ENCODE measurements around the gene RELN. TPM values are rescaled to one million over a fixed set of nuclear protein-coding genes. Genes with fewer than 3 reads are reported as not detected.

The RELN gene
- total RNA-seq, 1 experiment from 2014 or later, result 0.20 TPM

DNA sequence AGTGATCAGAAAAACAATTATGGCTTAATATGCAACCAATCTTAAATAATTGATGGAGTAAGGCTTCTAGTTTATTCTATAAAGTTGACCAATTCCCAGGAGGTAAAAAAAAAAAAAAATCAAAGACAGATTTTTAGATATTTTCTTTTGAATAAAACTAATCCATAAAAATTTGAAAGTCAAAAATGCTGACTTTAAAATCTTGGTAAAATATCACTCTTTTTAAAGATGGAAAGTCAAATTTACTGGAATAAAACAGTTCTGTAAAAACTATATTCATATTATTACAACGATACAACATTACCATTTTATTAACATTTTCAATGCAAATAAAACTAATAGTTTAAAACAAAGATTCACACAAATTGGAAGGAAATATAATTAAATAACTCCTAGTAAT, 5.4 kb downstream of the RELN start:
- DNase-seq (ENCODE audit: low spot score) (no peak), ATAC-seq (no peak)
- no peak overlapping the region for H3K27ac Mint-ChIP-seq
- TF ChIP-seq GTF2I (CRISPR knock-in tag; conservative IDR thresholded peaks at IDR 0.05), result no peak
- TF ChIP-seq MYBL2 (CRISPR knock-in tag; IDR thresholded peaks at IDR 0.05), result no peak
- TF ChIP-seq ETV6 (CRISPR knock-in tag; IDR thresholded peaks at IDR 0.05), result no peak
- TF ChIP-seq, protein P1, sequence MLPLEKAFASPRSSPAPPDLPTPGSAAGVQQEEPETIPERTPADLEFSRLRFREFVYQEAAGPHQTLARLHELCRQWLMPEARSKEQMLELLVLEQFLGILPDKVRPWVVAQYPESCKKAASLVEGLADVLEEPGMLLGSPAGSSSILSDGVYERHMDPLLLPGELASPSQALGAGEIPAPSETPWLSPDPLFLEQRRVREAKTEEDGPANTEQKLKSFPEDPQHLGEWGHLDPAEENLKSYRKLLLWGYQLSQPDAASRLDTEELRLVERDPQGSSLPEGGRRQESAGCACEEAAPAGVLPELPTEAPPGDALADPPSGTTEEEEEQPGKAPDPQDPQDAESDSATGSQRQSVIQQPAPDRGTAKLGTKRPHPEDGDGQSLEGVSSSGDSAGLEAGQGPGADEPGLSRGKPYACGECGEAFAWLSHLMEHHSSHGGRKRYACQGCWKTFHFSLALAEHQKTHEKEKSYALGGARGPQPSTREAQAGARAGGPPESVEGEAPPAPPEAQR (CRISPR knock-in tag; IDR thresholded peaks at IDR 0.05), result no peak
- TF ChIP-seq, protein P2, sequence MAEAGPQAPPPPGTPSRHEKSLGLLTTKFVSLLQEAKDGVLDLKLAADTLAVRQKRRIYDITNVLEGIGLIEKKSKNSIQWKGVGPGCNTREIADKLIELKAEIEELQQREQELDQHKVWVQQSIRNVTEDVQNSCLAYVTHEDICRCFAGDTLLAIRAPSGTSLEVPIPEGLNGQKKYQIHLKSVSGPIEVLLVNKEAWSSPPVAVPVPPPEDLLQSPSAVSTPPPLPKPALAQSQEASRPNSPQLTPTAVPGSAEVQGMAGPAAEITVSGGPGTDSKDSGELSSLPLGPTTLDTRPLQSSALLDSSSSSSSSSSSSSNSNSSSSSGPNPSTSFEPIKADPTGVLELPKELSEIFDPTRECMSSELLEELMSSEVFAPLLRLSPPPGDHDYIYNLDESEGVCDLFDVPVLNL (CRISPR knock-in tag; IDR thresholded peaks at IDR 0.05; ENCODE audit: borderline replicate concordance, low read depth), result no peak
- no peak for TF ChIP-seq SMAD4 (CRISPR knock-in tag; IDR thresholded peaks at IDR 0.05)
- ChIA-PET CTCF (no interaction called here), POLR2A (no interaction called here)
- no peaks in the 10 kb centered on the region; the same call in 1 of the 2 replicates for H3K4me1 Mint-ChIP-seq
- H3K27me3 Mint-ChIP-seq (ENCODE audit: low read depth), result peaks cover 49% of the 10 kb centered on the region
- H3K36me3 Mint-ChIP-seq, result no peaks in the 10 kb centered on the region
- no peaks in the 10 kb centered on the region for H3K9me3 Mint-ChIP-seq
- no peak overlapping the region for H3K4me3 Mint-ChIP-seq

DNA sequence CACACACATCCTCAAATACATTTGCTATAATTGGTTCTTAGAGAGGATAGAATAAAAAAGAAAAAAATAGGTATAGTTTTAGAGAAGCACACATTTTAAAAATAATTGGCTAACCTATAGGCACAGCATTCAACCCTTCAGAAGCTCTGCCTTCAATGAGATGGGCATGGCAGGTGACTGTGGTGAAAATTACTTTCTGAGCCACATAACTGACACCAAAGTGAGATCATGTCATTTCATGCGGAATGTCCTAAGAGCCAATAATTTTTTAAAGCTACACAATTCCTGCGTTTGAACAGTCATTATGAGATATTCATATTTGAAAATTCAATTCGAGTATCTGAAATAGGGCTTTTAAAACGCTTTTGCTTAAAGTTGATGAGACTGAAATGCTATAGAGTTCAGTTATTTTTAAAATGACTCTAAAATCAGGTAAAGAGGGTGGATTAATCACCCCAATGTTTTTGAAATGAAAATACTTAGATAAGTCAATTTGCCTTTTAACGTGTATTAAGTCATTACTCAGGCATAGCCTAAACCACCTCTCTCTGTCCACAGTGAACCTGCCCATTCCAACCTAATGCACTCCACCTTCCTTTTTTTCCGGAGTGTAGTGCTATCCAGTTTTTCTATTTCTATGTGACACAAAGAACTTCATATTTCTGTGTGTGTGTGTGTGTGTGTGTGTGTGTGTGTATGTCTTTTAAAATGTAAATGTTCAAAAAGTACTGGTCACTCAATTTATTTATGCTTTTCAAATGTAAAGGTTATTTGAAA, 6.1 kb downstream of the RELN start:
- ChIA-PET POLR2A (interaction anchor here (0.6 kb wide), 1 partner anchor 45 kb away, joined by 3 read pairs; no protein-coding TSS in a partner anchor), CTCF (no interaction called here)
- H3K36me3 Mint-ChIP-seq, result no peaks in the 10 kb centered on the region

More for the DNA sequence above, 6.1 kb downstream of the RELN start:
- no peak overlapping the region for H3K4me3 Mint-ChIP-seq
- peaks cover 43% of the 10 kb centered on the region for H3K27me3 Mint-ChIP-seq (ENCODE audit: low read depth)
- DNase-seq (ENCODE audit: low spot score) (no peak), ATAC-seq (no peak)
- no peaks in the 10 kb centered on the region; the same call in 1 of the 2 replicates for H3K4me1 Mint-ChIP-seq
- TF ChIP-seq, protein P3, sequence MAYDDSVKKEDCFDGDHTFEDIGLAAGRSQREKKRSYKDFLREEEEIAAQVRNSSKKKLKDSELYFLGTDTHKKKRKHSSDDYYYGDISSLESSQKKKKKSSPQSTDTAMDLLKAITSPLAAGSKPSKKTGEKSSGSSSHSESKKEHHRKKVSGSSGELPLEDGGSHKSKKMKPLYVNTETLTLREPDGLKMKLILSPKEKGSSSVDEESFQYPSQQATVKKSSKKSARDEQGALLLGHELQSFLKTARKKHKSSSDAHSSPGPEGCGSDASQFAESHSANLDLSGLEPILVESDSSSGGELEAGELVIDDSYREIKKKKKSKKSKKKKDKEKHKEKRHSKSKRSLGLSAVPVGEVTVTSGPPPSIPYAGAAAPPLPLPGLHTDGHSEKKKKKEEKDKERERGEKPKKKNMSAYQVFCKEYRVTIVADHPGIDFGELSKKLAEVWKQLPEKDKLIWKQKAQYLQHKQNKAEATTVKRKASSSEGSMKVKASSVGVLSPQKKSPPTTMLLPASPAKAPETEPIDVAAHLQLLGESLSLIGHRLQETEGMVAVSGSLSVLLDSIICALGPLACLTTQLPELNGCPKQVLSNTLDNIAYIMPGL (CRISPR knock-in tag; IDR thresholded peaks at IDR 0.05), result no peak
- no peak for TF ChIP-seq NR2C2 (CRISPR knock-in tag; IDR thresholded peaks at IDR 0.05)
- TF ChIP-seq KAT7 (CRISPR knock-in tag; IDR thresholded peaks at IDR 0.05; ENCODE audit: borderline replicate concordance), result no peak
- TF ChIP-seq OVOL2 (CRISPR knock-in tag; IDR thresholded peaks at IDR 0.05; ENCODE audit: borderline replicate concordance), result no peak
- TF ChIP-seq TEAD4 (CRISPR knock-in tag; IDR thresholded peaks at IDR 0.05), result no peak
- TF ChIP-seq AFF4 (CRISPR knock-in tag; IDR thresholded peaks at IDR 0.05; ENCODE audit: borderline replicate concordance), result no peak
- no peak for TF ChIP-seq FOXP1 (CRISPR knock-in tag; IDR thresholded peaks at IDR 0.05; ENCODE audit: borderline replicate concordance)
- no peak for TF ChIP-seq FOXK1 (CRISPR knock-in tag; IDR thresholded peaks at IDR 0.05)
- TF ChIP-seq IRF2 (CRISPR knock-in tag; IDR thresholded peaks at IDR 0.05; ENCODE audit: borderline replicate concordance, low read depth), result no peak
- TF ChIP-seq NR1H2 (CRISPR knock-in tag; IDR thresholded peaks at IDR 0.05), result no peak
- TF ChIP-seq ZNF416 (CRISPR knock-in tag; IDR thresholded peaks at IDR 0.05), result no peak
- TF ChIP-seq ETV6 (CRISPR knock-in tag; IDR thresholded peaks at IDR 0.05), result no peak
- no peak overlapping the region for H3K27ac Mint-ChIP-seq
- H3K9me3 Mint-ChIP-seq, result no peaks in the 10 kb centered on the region
